GM20000 (cell line): ENCODE results near the gene EPHX1.

Experiments used
- DNase-seq: peaks from one replicate; pipeline ENCODE4 v3.0.0; 2012; ENCODE audit warnings: low spot score
- TF ChIP-seq, protein P1 (sequence below): IDR thresholded peaks from 2 replicates; pipeline ENCODE4 v1.5.1; 2012; ENCODE audit warnings: mild to moderate bottlenecking, control low read depth; ENCODE audit errors: extremely low read depth, missing control alignments

The EPHX1 gene

DNA sequence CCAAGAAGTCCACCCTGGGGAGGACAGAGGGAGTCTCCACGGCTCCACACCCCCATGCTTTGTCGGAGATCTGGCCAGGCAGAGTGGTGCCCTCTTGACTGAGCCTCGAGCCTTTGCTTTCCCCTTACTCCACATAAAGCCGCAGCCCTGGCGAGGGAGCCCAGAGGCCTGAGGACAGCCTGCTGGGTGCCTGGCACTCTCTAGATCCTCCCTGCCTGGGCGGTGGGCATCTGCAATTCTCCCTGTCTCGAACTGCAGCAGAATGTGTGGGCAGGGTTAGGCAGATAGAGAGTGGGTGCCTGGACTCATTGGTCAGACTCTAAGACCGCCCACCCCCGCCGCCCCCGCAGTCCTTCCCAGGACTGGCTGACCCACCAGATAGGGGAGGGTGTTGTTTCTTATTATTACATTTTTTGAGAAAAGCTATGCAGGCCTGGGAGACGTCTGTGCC lies 13.9 kb downstream of the EPHX1 start:
- DNase-seq = no peak
- TF ChIP-seq, protein P1, sequence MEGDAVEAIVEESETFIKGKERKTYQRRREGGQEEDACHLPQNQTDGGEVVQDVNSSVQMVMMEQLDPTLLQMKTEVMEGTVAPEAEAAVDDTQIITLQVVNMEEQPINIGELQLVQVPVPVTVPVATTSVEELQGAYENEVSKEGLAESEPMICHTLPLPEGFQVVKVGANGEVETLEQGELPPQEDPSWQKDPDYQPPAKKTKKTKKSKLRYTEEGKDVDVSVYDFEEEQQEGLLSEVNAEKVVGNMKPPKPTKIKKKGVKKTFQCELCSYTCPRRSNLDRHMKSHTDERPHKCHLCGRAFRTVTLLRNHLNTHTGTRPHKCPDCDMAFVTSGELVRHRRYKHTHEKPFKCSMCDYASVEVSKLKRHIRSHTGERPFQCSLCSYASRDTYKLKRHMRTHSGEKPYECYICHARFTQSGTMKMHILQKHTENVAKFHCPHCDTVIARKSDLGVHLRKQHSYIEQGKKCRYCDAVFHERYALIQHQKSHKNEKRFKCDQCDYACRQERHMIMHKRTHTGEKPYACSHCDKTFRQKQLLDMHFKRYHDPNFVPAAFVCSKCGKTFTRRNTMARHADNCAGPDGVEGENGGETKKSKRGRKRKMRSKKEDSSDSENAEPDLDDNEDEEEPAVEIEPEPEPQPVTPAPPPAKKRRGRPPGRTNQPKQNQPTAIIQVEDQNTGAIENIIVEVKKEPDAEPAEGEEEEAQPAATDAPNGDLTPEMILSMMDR = no peak

DNA sequence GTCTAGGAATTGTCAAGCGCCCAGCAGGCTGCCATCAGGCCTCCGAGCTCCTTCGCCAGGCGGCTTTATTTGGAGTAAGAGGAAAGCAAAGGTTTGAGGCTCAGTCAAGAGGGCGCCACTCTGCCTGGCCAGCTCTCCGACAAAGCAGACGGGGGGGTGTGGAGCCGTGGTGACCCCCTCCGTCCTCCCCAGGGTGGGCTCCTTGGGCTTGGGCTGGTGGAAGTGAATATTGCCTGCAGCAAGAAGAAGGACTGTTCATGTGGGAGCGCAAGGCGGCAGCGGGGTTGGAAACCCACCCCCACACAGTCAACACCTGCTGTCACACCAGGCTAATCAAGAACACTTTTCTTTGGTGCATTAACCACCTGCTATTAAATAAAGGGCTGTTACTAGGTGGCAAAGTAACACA lies 14.6 kb downstream of the EPHX1 start:
- no peak for DNase-seq
- TF ChIP-seq, protein P1 = no peak

DNA sequence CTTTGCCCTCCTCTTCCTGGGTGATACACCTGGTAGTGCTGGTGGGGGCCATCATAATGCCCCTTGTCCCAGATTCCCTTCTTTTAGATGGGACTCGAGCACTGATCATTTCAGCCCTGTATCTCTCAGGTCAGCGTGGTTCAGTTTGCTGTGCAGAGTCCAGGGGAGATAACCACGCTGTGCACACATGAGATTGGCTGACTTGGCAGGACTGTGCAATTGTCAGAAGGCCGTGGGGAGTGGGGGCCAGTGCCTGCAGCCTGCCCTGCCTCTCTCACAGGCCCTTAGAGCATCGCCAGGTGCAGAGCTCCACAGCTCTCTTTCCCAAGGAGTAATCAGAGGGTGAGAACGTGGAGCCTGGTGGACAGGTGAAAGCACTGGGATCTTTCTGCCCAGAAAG lies 15.2 kb downstream of the EPHX1 start:
- DNase-seq = no peak
- TF ChIP-seq, protein P1 = no peak

DNA sequence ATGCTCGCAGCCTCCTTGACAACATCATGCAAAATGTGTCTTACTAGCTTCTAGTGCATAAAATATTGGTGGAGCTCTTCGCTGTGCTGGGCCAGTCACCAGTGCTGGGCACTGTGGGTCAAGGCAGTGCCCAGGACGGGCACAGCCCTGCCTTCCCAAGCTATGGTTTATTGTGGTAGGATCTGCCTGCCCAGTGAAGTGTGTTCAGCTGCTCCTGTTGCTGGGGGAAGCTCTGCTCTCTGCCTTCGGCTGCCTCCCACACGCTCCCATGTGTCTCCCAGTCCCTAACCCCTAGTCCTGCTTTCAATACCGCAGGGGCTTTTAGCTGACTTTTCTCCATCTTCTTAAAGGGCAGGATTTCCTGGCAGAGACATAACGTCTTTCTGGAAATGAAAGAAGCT lies 15.7 kb downstream of the EPHX1 start:
- DNase-seq = no peak
- TF ChIP-seq, protein P1 = no peak

DNA sequence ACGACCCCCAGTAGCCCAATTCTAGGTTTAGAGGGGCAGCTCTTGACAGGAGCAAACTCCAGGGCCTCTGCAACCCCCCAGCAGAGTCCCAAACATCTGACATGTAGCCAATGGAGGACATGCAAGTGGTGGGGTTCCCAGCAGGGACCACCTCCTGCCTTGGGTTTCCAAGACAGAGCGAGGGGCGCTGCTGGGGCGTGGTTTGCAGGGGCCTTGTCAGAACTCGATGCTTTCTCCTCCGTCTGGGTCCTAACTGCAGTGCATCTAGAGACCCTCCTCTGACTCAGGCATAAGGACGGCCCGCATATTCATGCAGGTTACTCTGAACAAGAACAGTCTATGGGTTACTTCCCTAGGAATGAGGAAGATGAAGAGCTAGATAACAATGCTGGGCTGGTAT lies 17.2 kb downstream of the EPHX1 start:
- TF ChIP-seq, protein P1 = no peak
- no peak for DNase-seq

DNA sequence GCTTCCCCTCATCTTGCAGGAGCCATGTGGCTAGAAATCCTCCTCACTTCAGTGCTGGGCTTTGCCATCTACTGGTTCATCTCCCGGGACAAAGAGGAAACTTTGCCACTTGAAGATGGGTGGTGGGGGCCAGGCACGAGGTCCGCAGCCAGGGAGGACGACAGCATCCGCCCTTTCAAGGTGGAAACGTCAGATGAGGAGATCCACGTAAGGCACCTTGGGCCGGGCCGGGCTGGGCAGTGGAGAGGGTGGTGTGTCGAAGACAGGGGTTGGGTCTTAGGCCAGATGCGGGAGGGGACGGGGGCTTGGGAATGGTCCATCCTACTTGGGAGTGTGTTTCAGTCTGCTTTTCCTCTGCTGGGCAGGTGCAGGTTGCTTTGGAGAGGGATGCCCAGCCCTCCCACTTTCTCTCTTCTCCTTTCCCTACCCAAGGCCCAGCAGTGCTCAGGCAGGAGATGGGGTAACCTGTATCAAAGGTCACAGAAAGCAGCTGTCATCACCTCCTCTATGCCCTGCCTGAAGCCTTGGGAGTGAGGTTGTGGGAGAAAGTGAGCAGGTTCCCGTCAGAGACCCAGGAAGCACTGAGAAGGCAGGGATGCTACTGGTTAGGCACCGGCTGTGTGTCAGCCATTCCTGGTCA lies 18.9 kb downstream of the EPHX1 start:
- TF ChIP-seq, protein P1 = no peak
- DNase-seq = no peak

DNA sequence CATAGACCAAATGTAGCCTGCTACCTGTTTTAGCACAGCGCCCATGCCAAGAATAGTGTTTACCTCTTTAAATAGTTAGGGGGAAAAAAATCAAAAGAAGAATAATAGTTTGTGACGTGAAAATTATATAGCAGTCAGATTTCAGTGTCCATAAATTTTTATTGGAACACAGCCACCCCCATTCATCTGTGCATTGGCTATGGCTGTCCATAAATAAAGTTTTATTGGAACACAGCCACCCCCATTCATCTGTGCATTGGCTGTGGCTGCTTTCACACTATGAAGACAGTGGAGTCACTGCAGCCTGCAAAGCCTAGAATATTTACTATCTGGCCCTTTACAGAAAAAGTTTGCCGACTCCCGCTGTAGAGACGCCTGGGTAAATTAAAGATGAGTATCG lies 20.9 kb downstream of the EPHX1 start:
- TF ChIP-seq, protein P1 = no peak
- no peak for DNase-seq
